SKM-1 treated with dmso at 0.1 percent for 144 hours (cell line): Measurements from ENCODE around the gene HPF1.
"Not testable (repeated sequence)": the region's sequence is repeated elsewhere in the genome, so short reads cannot be mapped to it uniquely, and the experiment has no call there.

Experiments
- DNase-seq: peaks from one replicate; lab custom pipeline; 2025; ENCODE audit not compliant: unreplicated experiment; lab: John Stamatoyannopoulos, UW

The HPF1 gene

DNA sequence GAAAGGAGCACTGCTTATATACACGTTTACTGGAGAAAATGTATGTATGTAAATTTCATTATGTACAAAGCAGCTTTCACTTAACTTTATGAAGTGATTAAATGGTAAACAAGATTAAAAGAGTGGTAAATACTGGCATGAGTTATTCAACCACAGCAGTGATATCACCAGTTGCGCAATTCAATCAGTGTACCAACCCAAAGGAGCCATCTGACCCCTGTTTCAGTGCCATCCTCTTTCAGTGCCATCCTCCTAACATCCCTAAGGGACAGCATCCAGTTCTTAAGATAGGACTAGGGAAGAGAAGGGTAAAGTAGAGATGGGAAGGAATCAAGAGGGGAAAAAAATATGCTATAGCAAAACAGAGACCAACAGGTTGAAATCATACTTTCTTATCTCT, 16.2 kb downstream of the HPF1 start:
- no peak for DNase-seq

- not testable (repeated sequence) for DNase-seq
These were observed 19.1 kb downstream of the HPF1 start for GRCh38 chr4:169738604-169739003.

DNA sequence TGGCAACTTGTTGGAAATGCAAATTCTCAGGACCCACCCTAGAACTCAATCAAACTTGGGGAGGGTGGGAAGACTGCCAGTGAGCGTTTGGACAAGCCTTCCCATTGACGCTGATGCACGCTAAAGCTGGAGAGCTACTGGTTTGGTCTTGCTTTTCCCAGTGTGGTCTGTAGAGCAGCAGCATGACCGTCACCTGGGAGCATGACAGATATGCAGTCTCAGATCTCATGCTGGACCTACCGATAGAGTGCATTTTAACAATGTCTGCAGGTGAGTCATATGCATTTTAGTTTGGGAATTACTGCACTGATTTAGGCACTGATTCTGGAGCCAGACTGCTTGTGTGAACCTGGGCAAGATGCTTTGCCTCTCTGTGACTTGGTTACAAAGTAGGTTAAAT, 27.2 kb downstream of the HPF1 start:
- DNase-seq, result no peak

DNA sequence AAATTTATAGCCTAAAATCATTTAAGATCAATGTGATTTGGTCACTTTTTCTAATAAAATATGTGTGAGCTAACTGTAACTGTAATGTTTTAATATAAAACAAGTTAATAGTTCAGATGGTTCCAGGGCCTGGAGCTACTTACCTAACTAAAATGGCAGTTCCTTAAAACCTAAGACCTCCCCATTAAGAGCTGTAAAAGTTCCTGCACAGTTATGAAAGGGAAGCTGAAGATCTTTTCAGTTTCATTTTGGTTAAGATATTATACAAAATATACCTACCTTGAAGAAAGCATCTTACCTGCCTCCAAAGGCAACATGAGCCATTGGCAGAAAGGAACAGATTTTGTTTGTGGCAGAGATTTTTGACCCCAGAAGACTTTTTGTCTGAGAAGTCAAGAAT, 30.1 kb downstream of the HPF1 start:
- no peak for DNase-seq

DNA sequence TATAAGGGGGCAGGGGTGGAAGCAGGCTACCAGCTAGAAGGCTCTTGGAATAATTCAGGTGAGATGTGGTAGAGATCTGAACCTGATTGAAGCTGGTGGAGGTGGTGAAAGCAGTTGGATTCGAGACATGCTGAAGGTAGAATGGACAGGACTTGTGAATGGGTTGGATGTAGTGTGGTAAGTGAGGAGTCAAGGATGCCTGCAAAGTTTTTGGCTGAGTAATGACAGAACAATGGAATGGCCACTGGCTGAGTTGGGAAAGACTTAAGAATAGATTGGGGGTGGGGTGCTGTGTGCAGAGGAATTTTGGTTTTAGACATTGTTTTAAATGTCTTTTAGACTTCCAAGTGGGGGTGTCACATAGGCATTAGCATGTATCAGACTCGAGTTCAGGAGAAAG, 33.5 kb downstream of the HPF1 start:
- no peak for DNase-seq

- DNase-seq, result no peak
These were observed 34.4 kb downstream of the HPF1 start for GRCh38 chr4:169723207-169723965.

- no peak for DNase-seq
These were observed 37.2 kb downstream of the HPF1 start for GRCh38 chr4:169720529-169720928.

GRCh38 chr4:169716677-169717076, 41.1 kb downstream of the HPF1 start:
- no peak for DNase-seq

- DNase-seq, result no peak
These were observed 41.9 kb downstream of the HPF1 start for GRCh38 chr4:169715826-169716225.

DNA sequence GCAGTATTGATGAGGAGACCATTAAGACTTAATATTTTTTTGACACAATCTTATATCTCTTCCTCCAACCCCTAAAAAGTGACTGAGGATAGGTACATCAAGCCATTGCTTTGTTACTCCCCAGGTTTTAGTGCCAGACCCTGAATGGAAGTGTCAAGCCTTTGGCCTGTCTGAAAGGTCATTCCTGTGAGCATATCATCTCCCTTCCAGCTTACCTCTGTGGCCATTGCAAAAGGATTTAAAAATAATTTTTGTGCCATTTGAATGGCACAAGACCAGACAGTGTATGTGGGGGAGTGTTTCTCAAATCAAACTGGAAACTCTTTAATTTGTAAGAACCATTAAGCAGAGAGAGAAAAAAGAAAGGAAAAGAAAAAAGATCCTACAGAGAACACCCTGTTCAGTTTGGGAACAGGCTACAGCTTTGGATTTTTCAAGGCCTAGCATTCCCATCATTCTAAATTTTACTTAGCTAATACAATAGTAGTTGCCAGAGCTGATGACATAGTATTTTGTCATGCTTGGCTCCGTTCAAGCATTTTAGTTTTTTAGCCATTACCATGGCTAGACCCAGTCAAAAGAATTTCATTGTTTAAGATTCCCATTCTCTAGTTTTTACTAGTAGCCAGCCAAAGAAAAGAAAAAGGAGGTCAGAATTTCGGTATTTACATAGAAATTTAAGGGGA, 49.6 kb downstream of the HPF1 start:
- DNase-seq, result no peak

- no peak for DNase-seq
These were observed 59.4 kb downstream of the HPF1 start for GRCh38 chr4:169698331-169698730.

DNA sequence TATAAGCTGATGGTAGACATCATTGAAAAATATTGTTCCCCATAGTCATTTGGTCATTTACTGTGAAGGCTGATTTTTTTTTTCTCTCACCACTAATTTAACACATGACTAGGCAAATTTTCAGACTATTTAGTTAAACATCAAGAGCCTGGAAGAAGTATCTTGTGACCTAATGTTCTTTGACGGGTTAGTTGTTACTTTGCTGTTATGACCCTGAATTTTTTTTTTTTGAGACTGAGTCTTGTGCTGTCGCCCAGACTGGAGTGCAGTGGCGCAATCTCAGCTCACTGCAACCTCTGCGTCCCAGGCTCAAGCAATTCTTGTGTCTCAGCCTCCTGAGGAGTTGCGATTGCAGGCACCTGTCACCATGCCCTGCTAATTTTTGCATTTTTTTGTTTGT, 67.0 kb downstream of the HPF1 start:
- DNase-seq, result no peak

- DNase-seq, result no peak
These were observed 68.1 kb downstream of the HPF1 start for GRCh38 chr4:169689681-169690080.

DNA sequence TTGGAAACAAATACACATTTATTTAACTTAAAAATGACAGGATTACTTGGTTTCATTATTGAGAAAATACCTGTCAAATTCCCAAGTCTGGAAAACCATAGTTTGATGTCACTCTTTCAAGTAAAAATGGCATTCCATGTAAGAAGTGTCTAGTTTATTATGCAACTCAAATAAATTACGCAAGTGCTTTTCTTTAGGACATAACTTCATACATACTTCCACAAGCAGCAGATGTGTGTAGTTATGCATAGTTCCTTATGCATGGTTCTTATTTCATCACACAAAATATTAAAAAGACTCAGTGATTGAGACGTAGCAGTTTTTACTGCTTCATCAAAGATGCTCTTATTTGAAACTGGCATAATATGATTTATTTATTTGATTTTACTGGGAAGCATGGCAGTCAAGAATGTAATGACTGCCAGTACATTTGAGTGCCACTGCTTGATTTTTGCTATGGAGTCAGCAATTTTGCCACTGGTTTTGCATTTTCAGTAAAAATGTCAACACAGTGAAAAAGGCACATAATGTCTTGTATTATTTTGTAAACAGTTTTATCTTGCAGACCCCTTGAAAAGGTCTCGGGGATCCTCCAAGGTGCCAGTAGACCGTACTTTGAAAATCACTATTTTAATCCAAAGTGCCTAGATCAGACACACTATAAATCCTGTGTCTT, 75.2 kb downstream of the HPF1 start:
- no peak for DNase-seq
